Ramos (cell line): ENCODE data around the gene KCNK2.

ENCODE experiments used
- in situ Hi-C: fragments of 300-500 bp; cut with MboI; formaldehyde crosslinking; loops from one replicate; pipeline ENCODE4 v1.14.3; 2022; ENCODE audit warnings: low sequenced_read_pairs; ENCODE audit not compliant: unreplicated experiment

Gene KCNK2

GRCh38 chr1:215087603-215088002, 5.1 kb downstream of the KCNK2 start:
- in situ Hi-C loops = no loop called here

GRCh38 chr1:215094381-215094780, 11.8 kb downstream of the KCNK2 start:
- in situ Hi-C loops = no loop called here

GRCh38 chr1:215095524-215095923, 13.0 kb downstream of the KCNK2 start:
- in situ Hi-C loops = no loop called here

DNA sequence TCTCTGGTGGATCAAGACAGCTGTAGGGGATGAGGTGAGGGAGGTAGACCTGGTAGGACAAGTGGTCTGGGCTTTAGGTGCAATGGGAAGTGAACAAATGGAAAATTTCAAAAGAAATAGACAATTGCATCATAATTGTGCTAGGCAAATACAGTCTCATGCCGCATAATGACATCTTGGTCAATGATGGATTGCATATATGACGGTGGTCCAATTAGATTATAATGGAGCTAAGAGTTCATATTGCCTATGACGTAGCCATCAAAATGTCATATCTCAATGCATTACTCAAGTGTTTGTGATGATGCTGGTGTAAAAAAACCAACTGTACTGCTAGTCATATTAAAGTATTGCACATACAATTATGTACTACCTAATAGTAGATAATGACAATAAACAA, 19.0 kb downstream of the KCNK2 start:
- in situ Hi-C loops = no loop called here

DNA sequence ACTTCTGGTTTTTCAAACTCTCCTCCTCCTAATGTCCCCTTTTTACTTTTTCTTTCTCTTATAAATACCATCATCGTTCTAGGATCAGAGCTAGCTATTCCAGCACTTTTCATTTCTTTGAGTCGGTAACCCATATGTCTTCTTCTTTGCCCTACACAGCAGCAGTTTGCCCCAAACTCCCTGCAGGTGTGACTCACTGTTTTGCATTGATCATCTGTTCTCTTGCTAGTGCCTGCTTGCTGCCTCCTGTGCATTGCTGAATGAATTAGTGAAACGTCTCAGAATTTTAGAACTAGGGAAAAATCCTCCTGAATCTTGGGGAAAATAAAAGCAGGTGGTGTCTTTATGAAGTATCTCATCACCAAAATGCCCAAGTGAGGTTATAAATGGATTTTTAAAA, 21.7 kb downstream of the KCNK2 start:
- in situ Hi-C loops = no loop called here

GRCh38 chr1:215106067-215106466, 23.5 kb downstream of the KCNK2 start:
- in situ Hi-C loops = no loop called here

DNA sequence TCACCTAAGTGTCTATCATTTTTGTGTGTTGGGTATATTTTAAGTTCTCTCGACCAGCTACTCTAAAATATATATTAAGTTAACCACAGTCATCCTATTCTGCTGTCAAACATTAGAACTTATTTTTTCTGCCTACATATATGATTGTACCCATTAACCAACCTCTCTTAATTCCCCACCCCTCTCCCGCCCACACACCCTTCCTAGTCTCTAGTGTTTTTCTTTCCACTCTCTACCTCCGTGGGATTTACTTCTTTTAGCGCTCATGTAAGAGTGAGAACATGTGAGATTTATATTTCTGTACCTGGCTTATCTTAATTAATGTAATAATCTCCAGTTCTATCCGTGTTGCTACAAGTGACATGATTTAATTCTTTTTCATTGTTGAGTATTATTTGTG, 26.6 kb downstream of the KCNK2 start:
- in situ Hi-C loops = no loop called here

- in situ Hi-C loops = no loop called here
Observed at GRCh38 chr1:215111916-215112315, 29.4 kb downstream of the KCNK2 start.

GRCh38 chr1:215113776-215114153, 31.2 kb downstream of the KCNK2 start:
- in situ Hi-C loops = no loop called here

- in situ Hi-C loops = no loop called here
Observed at GRCh38 chr1:215114154-215114933, 31.8 kb downstream of the KCNK2 start.

- in situ Hi-C loops = no loop called here
Observed at GRCh38 chr1:215115760-215116159, 33.2 kb downstream of the KCNK2 start.

- in situ Hi-C loops = no loop called here
Observed at GRCh38 chr1:215118081-215118480, 35.5 kb downstream of the KCNK2 start.

DNA sequence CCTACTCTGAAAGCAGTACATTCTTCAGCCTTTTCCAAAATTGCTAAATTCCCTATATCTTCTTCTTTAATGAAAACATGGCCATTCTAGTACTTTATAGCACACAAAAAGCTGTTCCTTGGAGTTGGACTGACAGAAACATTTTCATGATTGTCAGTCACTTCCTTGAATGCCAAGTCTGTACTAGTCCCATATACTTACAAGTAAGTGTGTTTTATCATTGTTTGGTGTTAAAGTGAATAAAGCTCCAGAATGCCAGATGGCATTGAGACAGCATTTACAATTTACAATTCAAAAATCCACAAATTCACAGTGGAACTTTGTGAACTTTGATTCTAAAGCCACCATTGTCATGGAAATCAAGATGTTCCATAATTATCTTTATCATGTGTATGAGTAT, 36.5 kb downstream of the KCNK2 start:
- in situ Hi-C loops = no loop called here

- in situ Hi-C loops = no loop called here
Observed at GRCh38 chr1:215119719-215120365, 37.3 kb downstream of the KCNK2 start.

GRCh38 chr1:215128504-215128903, 46.0 kb downstream of the KCNK2 start:
- in situ Hi-C loops = no loop called here

GRCh38 chr1:215131291-215131690, 48.8 kb downstream of the KCNK2 start:
- in situ Hi-C loops = no loop called here

GRCh38 chr1:215132156-215132555, 49.6 kb downstream of the KCNK2 start:
- in situ Hi-C loops = no loop called here

DNA sequence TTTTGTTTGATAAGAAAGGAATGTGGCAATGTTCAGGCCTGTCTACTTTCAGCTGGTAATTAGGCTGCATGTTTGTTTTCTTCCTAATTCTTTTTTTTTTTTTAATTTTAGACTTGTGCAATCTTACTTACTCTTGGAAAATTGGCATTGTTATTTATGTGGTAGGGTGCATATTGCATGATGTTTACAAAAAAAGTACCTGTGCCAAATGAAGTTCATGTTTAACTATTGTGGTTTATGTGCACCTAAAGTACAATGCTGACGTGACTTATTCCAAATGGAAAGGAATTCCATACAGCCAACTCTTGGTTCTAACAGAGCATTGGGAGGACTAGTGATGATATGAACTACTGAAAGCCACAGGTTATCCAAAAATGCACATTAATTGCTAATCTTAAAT, 51.0 kb downstream of the KCNK2 start:
- in situ Hi-C loops = no loop called here

- in situ Hi-C loops = no loop called here
Observed at GRCh38 chr1:215137985-215138384, 55.4 kb downstream of the KCNK2 start.

DNA sequence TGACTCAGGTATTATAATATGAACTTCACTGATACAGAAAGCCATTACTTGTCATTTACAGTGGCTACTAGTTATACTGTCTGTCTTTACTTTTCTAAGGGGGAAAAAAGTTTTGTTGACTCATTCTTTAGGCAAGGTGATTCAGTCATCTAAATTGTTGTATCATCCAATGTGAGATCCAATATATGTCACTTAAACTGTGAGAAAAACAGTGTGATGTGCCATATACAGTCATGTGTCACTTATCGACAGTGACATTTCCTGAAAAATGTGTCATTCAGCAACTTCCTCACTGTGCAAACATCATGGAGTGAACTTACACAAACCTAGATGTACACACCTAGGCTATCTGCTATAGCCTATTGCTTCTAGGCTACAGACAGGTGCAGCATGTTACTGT, 57.6 kb downstream of the KCNK2 start:
- in situ Hi-C loops = no loop called here

GRCh38 chr1:215141460-215141859, 58.9 kb downstream of the KCNK2 start:
- in situ Hi-C loops = no loop called here

DNA sequence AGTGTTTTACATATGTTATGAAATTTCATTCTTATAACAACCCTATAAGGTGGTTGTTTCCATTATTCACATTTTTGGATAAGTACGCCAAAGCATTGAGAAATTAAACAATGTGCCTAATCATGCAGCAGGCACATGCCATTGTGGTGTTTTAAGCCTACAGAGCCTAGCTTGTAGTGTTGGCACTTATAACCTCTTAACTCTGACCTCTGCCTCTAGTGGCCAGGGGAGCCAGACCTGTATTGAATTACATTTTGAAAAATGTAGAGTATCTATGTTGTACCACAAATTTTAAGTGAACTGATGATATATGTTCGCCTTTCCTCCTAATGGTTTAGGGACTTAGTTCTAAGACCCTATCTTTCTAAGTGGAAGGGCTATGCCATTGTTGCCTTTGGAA, 61.0 kb downstream of the KCNK2 start:
- in situ Hi-C loops = no loop called here
